GM18505 (cell line): Measurements from ENCODE around the gene RALY.
A peak's percentile ranks its signal among the peaks of the same experiment; 100 is the strongest.

ENCODE experiments used
- ATAC-seq: cut with Tn5 transposase; IDR thresholded peaks from one replicate; pipeline ENCODE4 v1.9.1; 2021; ENCODE audit not compliant: unreplicated experiment
- POLR2A ChIP-seq: IDR thresholded peaks from 4 replicates; pipeline ENCODE4 v1.6.1; 2011; ENCODE audit warnings: borderline replicate concordance; ENCODE audit not compliant: insufficient read depth, insufficient read length; ENCODE audit errors: extremely low read depth

The RALY gene

DNA sequence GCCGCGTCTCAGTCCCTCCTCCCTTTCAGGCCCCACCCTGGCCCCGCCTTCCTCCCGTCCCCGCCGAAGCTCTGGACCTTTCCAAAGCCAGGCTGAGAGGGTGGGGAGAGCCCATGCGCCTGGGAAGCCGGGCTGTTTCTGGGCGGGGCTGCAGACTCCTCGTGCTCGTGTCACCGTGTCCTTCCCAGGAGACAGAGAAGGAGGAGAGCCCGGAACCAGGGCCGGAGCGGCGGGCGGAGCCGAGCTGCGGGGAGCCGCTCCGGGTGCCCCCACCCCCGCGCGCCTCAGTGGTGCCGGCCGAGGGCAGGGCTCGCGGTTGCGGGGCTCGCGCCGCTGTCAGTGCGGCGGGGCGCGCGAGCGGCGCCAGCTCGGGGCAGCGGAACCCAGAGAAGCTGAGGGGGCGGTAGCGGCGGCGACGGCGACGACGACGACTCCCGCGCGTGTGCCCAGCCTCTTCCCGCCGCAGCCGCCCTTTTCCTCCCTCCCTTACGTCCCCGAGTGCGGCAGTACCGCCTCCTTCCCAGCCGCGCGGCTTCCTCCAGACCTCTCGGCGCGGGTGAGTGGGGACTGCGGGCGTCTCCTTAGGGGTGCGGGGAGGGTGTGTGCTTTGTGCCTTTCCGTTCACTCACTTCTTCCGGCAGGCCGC, at the start of gene RALY:
Gene RALY, plus strand, starts transcription at position 336 of the 646 bp plus-strand sequence. CDS start 78,164 bp downstream, outside the sequence.
- peak; percentile 98 for TF ChIP-seq POLR2A
- ATAC-seq = peak; percentile 52

GRCh38 chr20:33944914-33945313, 48.8 kb upstream of the RALY start:
- TF ChIP-seq POLR2A = no peak
- no peak for ATAC-seq

GRCh38 chr20:33945391-33946081, 48.2 kb upstream of the RALY start:
- no peak for TF ChIP-seq POLR2A
- no peak for ATAC-seq

DNA sequence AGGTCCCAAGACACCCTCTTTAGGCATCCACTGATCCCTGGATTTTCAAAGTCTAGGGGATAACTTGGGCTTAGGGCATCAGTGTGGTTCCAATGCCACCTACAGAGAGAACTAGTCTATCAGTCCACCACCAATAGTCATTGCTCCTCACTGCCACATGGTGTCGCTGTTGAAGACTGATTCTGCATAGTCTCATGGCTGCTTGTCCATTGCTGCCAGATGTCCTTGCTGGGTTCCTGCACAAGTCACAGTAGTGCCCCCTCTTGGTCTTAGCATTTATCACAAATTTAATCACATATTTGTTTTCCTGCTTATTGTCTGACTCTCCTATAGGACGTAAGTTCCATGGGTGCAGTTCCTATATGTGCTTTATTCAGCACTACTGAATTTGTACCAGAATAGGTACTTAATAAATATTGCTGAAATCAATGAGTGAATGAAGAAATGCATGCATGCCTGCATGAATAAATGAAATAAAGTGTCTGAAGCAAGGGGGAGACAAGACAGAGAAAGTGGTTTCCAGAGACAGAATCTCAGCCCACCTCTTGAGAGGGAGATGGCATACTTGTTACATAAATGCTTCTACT, 45.9 kb upstream of the RALY start:
- ATAC-seq = no peak
- TF ChIP-seq POLR2A = no peak

DNA sequence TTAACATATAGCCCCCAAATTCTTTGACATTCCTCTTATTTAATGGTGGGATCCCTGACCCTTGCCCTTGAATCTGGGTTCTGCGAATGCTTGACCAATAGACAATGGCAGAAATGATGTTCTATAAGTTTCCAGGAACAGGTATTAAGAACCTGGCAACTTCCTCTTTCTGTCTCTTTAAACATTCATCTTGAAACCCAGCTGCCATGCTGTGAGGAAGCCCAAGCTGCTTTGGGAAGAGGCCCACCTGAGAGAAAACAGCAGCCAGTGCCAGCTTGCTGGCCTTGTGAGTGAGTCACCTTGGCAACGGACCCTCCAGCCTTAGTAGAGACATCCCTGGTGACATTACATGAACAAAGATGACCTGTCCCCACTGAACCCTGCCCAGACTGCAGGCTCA, 45.2 kb upstream of the RALY start:
- no peak for ATAC-seq
- TF ChIP-seq POLR2A = no peak

DNA sequence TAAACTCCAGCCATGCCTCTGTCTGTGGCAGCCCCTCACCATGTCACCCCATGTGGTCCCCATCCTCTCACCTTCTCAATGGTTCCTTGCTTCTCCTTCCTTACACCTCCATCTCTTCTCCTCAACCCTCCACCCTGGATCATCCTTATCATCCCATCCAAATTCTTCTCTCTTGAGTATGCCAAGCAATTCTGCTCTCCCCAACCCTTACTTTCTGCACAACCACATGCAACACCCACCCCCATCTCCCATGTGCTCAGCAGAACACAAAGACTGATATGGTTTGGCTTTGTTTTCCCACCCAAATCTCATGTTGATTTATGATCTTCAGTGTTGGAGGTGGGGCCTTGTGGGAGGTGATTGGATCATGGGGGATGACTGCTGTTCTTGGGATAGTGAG, 42.5 kb upstream of the RALY start:
- TF ChIP-seq POLR2A = no peak
- ATAC-seq = no peak

- no peak for TF ChIP-seq POLR2A
- ATAC-seq = no peak
These were observed 39.2 kb upstream of the RALY start for GRCh38 chr20:33954504-33954903.

DNA sequence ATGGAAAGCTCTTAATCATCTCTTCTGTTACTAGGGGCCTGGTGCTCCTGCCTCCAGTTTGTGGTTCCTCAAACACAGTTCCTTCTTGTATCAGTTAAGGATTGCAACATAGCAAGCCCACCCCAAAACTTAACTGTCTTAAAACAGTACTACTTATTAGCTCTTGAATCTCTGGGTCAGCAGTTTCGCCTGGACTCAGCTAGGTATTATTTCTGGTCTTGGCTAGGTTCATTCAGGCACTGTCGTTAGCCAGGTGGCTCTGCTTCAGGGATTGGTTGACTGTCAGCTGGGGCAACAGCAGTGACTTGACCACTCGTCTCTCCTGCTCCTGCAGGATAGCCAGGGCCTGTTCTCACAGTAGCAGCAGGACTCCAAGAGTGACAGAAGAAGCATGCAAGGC, 30.0 kb upstream of the RALY start:
- ATAC-seq = no peak
- TF ChIP-seq POLR2A = no peak

DNA sequence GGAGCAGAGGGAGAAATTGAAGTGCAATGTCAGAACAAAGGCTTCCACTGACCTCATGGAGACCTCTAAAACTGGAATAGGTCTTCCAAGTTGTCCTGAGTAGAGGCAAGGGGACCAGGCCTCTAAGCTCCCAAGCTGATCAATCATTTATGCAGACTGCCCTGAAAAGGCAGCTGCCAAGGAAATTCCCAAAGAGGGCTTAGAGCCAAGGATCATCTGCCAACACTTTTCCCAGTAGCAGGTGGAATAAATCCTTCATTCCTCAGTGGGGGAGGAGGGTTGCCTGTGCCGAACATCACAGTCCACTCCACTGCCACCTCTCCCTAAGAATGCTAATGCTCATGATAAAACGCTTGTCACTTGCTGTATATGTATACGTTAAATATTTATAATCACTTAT, 29.3 kb upstream of the RALY start:
- TF ChIP-seq POLR2A = no peak
- no peak for ATAC-seq

DNA sequence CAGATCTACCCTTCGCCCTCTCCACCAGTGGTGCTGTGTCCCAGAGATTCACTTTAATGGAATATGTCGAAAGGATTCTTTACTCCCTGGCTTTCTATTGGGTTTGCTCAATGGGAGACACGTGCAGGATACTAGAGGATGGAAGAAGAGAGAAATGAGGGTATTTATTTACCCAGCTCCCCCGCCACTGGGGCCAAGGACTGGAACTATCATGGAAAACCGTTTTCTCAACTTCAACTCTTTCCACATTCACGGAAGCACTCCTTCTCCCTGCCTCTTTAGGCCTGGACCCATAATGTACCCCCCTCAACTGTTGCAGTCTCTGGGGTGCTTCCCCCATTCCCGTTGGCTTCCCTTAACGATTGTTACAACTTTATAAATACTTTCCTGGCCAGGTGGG, 26.6 kb upstream of the RALY start:
- ATAC-seq = no peak
- no peak for TF ChIP-seq POLR2A

GRCh38 chr20:33969563-33969962, 24.1 kb upstream of the RALY start:
- ATAC-seq = no peak
- no peak for TF ChIP-seq POLR2A

GRCh38 chr20:33970229-33970628, 23.5 kb upstream of the RALY start:
- ATAC-seq = no peak
- TF ChIP-seq POLR2A = no peak

DNA sequence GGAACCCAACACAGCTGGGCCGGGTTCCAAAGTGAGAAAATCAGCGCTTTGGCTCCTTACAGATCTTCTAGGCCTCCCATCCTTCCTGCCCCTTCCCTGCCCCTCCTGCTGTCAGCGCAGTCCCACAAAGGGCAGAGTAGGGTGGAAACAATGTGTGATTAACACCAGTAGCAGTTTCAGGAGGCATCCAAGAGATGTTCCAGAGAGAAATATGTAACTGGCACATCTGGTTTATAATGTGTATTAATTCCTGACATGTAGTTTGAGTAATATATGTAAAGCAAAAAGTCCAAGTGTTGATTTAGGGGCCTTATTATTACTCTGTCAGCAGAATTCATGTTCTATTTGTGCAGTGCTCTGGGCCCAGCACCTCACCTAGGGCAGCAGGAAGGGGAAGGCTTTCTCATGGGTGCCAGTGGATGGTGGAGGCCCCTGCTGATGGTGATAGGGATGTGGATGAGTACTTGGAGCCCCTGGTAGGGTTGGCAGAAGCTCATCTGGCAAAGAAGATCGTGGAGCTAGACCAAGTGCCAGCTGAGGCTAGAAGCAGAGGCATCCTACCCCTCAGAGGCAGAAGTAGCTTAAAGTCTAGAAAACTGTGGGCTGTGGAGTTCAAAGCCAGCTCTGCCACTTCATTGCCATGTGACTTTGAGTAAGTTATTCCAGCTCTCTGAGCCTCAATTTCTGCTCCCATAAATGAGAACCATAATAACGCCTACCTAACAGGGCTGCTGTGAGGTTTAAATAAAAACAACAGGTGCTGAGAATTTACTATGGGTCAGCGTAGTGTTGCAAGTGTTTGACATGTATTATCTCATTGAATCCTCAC, 22.4 kb upstream of the RALY start:
- TF ChIP-seq POLR2A = no peak
- no peak for ATAC-seq
